SK-N-SH (cell line): Measurements from ENCODE around the gene DDX1. TPM values are rescaled to one million over a fixed set of nuclear protein-coding genes. Genes with fewer than 3 reads are reported as not detected.

Experiments
- CTCF ChIA-PET: fragments of 300-600, 350-600 bp; formaldehyde crosslinking; extraction: SDS; loops from one replicate; lab custom pipeline; 2021; lab: Yijun Ruan, JAX
- POLR2A ChIA-PET: fragments of 350-600 bp; sonication (Branson Sonifier 250); formaldehyde crosslinking; extraction: SDS; loops from one replicate; lab custom pipeline; 2020; ENCODE audit warnings: antibody characterized with exemption, inconsistent platforms; lab: Yijun Ruan, JAX
- DNase-seq: peaks from one replicate; pipeline ENCODE4 v3.0.0; 2012
- H2AFZ ChIP-seq: fragments of 200-600 bp; sonication (generic); 2 replicates; pipeline ENCODE4 v1.8.1; 2016; ENCODE audit warnings: antibody characterized with exemption, mild to moderate bottlenecking, low read depth
- H3F3A ChIP-seq: fragments of 200-600 bp; sonication (generic); replicated peaks from 2 replicates; pipeline ENCODE3; 2016; ENCODE audit warnings: antibody characterized with exemption, mild to moderate bottlenecking; ENCODE audit not compliant: insufficient read depth
- H3K27ac ChIP-seq, 2 experiments: fragments of 200-500 bp in 1 of 2; fragments of 200-600 bp in 1 of 2; sonication (Bioruptor generic) in 1 of 2; sonication (generic), shearing (Covaris generic) in 1 of 2; 2 replicates each; pipeline versions ENCODE4 v1.5.1 to v1.6.1; 2014 to 2016; ENCODE audit warnings: low read depth in 2 of 2, inconsistent platforms in 1 of 2, low read length in 1 of 2, mild to moderate bottlenecking in 1 of 2, mixed read lengths in 1 of 2
- H3K27me3 ChIP-seq: fragments of 200-600 bp; sonication (generic), shearing (Covaris generic); 2 replicates; pipeline ENCODE4 v1.6.1; 2016; ENCODE audit warnings: mixed run types; ENCODE audit not compliant: insufficient read depth
- H3K36me3 ChIP-seq, 2 experiments: fragments of 200-500 bp in 1 of 2; fragments of 200-600 bp in 1 of 2; sonication (Bioruptor generic) in 1 of 2; sonication (generic) in 1 of 2; replicated peaks in 1 of 2; 2 replicates each; pipeline versions ENCODE3 to v1.5.1; 2014 to 2016; ENCODE audit warnings: low read length in 1 of 2, mild to moderate bottlenecking in 1 of 2; ENCODE audit not compliant: insufficient read depth in 2 of 2, control insufficient read depth in 1 of 2
- H3K4me1 ChIP-seq, 2 experiments: fragments of 200-500 bp in 1 of 2; fragments of 200-600 bp in 1 of 2; sonication (Bioruptor generic) in 1 of 2; sonication (generic), shearing (Covaris generic) in 1 of 2; 2 replicates each; pipeline versions ENCODE4 v1.5.1 to v1.6.1; 2014 to 2016; ENCODE audit warnings: low read depth in 1 of 2, low read length in 1 of 2, mixed run types in 1 of 2; ENCODE audit not compliant: insufficient read depth in 2 of 2, control insufficient read depth in 1 of 2
- H3K4me2 ChIP-seq: fragments of 200-600 bp; sonication (generic), shearing (Covaris generic); 2 replicates; pipeline ENCODE4 v1.6.1; 2017; ENCODE audit warnings: mixed run types
- H3K4me3 ChIP-seq, 2 experiments: fragments of 200-500 bp in 1 of 2; fragments of 200-600 bp in 1 of 2; sonication (Bioruptor generic) in 1 of 2; sonication (generic), shearing (Covaris generic) in 1 of 2; 2 replicates each; pipeline versions ENCODE4 v1.5.1 to v1.8.1; 2014 to 2016; ENCODE audit warnings: low read depth in 2 of 2, inconsistent platforms in 1 of 2, low read length in 1 of 2, mild to moderate bottlenecking in 1 of 2, mixed read lengths in 1 of 2, moderate library complexity in 1 of 2
- H3K79me2 ChIP-seq: fragments of 200-600 bp; sonication (generic); 2 replicates; pipeline ENCODE4 v1.8.1; 2017; ENCODE audit warnings: mild to moderate bottlenecking; ENCODE audit not compliant: insufficient read depth
- H3K9ac ChIP-seq: fragments of 200-600 bp; sonication (generic); 2 replicates; pipeline ENCODE4 v1.6.1; 2017; ENCODE audit warnings: mixed run types
- H3K9me2 ChIP-seq: fragments of 200-600 bp; sonication (generic); 2 replicates; pipeline ENCODE4 v1.6.1; 2017; ENCODE audit warnings: mixed run types
- H3K9me3 ChIP-seq: fragments of 200-600 bp; sonication (generic); 2 replicates; pipeline ENCODE4 v1.6.1; 2017; ENCODE audit warnings: mixed run types, mild to moderate bottlenecking, moderate library complexity
- H4K20me1 ChIP-seq: fragments of 200-600 bp; sonication (generic); 2 replicates; pipeline ENCODE4 v1.6.1; 2017; ENCODE audit warnings: mild to moderate bottlenecking, mixed run types; ENCODE audit not compliant: insufficient read depth
- EP300 ChIP-seq, 2 experiments: IDR thresholded peaks; 2 replicates each; pipeline versions ENCODE4 v1.4.0 to v1.6.1; 2012; ENCODE audit warnings: borderline replicate concordance in 1 of 2, low read depth in 1 of 2, low read length in 1 of 2
- GATA2 ChIP-seq: sonication (generic); formaldehyde crosslinking; IDR thresholded peaks from 2 replicates; pipeline ENCODE4 v1.5.0; 2020; ENCODE audit warnings: mild to moderate bottlenecking, missing genetic modification reagents
- MEF2A ChIP-seq: IDR thresholded peaks from 2 replicates; pipeline ENCODE4 v1.4.0; 2012; ENCODE audit warnings: low read depth, borderline replicate concordance
- MXI1 ChIP-seq: IDR thresholded peaks from 2 replicates; pipeline ENCODE4 v1.6.1; 2012; ENCODE audit warnings: mild to moderate bottlenecking, low read depth, low read length, improper control_type of control experiment
- NFIC ChIP-seq: IDR thresholded peaks from 2 replicates; pipeline ENCODE4 v1.4.0; 2012; ENCODE audit warnings: borderline replicate concordance
- RCOR1 ChIP-seq: fragments of 150-350 bp; IDR thresholded peaks from 2 replicates; pipeline ENCODE4 v1.6.1; 2017; ENCODE audit warnings: antibody characterized with exemption, low read length
- RFX5 ChIP-seq: IDR thresholded peaks from 2 replicates; pipeline ENCODE4 v1.6.1; 2012; ENCODE audit warnings: mild to moderate bottlenecking, improper control_type of control experiment, low read length
- RXRA ChIP-seq: IDR thresholded peaks from 2 replicates; pipeline ENCODE4 v1.4.0; 2012; ENCODE audit warnings: low read depth, mild to moderate bottlenecking, borderline replicate concordance
- YY1 ChIP-seq: IDR thresholded peaks from 2 replicates; pipeline ENCODE4 v1.4.0; 2012; ENCODE audit warnings: low read depth, mild to moderate bottlenecking
- WGBS: methylation state at CpG from one replicate; pipeline ENCODE4 v1.1.6; 2017; ENCODE audit warnings: low lambda C conversion rate; 5-methylcytosine and 5-hydroxymethylcytosine counted together
- polyA plus RNA-seq, 3 experiments: library from polyadenylated mRNA; depleted of rRNA; stranded (reverse); fragments of >200 nt; gene quantifications; 2 replicates each; pipeline ENCODE4 v1.2.3, GENCODE V29; 2012
- TF ChIP-seq, protein P1 (sequence below): IDR thresholded peaks from 2 replicates; pipeline ENCODE4 v1.4.0; 2012; ENCODE audit warnings: low read depth
- TF ChIP-seq, protein P2 (sequence below): fragments of 150-350 bp; IDR thresholded peaks from 2 replicates; pipeline ENCODE4 v1.6.1; 2016; ENCODE audit warnings: mild to moderate bottlenecking, low read depth, low read length
- TF ChIP-seq, protein P3 (sequence below): fragments of 150-350 bp; IDR thresholded peaks from 2 replicates; pipeline ENCODE4 v1.6.1; 2017; ENCODE audit warnings: antibody characterized with exemption, low read length, low read depth, borderline replicate concordance
- TF ChIP-seq, protein P4 (sequence below): IDR thresholded peaks from 2 replicates; pipeline ENCODE4 v1.6.1; 2012; ENCODE audit warnings: mild to moderate bottlenecking, low read depth, low read length, moderate library complexity

The DDX1 gene
- polyA plus RNA-seq, 1 of the 3 experiments (the other 2 are of a cell fraction), result 54.5 TPM

DNA sequence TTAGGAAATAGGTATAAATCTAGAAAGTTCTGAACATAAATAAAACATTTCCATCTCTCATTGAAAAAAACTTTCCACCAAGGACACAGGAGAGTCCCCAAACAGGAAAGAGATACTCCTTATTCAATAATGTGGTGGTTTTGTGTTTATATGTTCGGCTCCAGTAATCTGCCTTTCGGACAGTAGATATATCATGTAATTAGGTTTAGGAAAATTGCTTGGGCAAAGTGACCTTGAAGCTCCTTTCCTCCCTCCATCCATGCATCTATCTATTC is 69.6 kb downstream of the DDX1 start (continued):
- no peak for TF ChIP-seq RCOR1
- no peak for TF ChIP-seq RXRA
- TF ChIP-seq EP300 (IDR thresholded peaks at IDR 0.05; ENCODE audit: borderline replicate concordance in 1 of 2, low read depth in 1 of 2, low read length in 1 of 2), result no peak
- TF ChIP-seq, protein P1, sequence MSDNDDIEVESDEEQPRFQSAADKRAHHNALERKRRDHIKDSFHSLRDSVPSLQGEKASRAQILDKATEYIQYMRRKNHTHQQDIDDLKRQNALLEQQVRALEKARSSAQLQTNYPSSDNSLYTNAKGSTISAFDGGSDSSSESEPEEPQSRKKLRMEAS, result no peak
- TF ChIP-seq NFIC, result no peak
- TF ChIP-seq, protein P2, sequence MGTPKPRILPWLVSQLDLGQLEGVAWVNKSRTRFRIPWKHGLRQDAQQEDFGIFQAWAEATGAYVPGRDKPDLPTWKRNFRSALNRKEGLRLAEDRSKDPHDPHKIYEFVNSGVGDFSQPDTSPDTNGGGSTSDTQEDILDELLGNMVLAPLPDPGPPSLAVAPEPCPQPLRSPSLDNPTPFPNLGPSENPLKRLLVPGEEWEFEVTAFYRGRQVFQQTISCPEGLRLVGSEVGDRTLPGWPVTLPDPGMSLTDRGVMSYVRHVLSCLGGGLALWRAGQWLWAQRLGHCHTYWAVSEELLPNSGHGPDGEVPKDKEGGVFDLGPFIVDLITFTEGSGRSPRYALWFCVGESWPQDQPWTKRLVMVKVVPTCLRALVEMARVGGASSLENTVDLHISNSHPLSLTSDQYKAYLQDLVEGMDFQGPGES, result no peak
- TF ChIP-seq, all 33 proteins: peak for 0

DNA sequence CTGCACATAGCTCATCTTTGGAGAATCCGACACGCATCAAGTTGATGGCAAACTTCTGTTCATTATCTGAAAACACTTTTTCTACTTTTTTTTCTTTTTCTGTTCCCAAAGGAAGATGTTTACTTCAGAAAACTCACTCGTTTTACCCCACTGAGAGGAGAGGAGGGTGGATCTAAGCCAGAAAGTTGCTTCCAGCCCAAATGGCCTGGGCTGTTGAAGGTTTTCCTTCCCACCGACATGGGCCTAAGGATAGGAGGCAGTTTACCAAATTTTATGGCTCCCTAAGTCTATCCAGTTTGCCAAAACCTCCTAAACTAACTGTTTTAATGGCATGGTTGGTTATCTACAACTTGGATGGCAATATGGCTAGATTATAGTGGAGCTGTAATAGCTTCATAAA is 70.4 kb downstream of the DDX1 start:
- no peaks in the 10 kb centered on the region for H3K27me3 ChIP-seq
- no peak overlapping the region for H3K4me3 ChIP-seq
- no peaks in the 10 kb centered on the region for H3K79me2 ChIP-seq
- no peak for DNase-seq
- H3K9ac ChIP-seq, result no peak overlapping the region
- no peak overlapping the region for H3K4me2 ChIP-seq
- POLR2A ChIA-PET, result no interaction called here
- no peak overlapping the region for H2AFZ ChIP-seq
- WGBS, result 27% methylated on average over 4 of the region's 4 CpGs
- H3K9me2 ChIP-seq, result no peaks in the 10 kb centered on the region
- no peaks in the 10 kb centered on the region for H4K20me1 ChIP-seq
- H3F3A ChIP-seq, result no peaks in the 10 kb centered on the region
- H3K4me1 ChIP-seq, result no peaks in the 10 kb centered on the region; a peak in 1 of 4 replicates
- TF ChIP-seq MEF2A (no peak), GATA2 (CRISPR knock-in tag) (no peak), YY1 (no peak), RCOR1 (no peak), RXRA (no peak), RFX5 (no peak), MXI1 (no peak)
- TF ChIP-seq, protein P3, sequence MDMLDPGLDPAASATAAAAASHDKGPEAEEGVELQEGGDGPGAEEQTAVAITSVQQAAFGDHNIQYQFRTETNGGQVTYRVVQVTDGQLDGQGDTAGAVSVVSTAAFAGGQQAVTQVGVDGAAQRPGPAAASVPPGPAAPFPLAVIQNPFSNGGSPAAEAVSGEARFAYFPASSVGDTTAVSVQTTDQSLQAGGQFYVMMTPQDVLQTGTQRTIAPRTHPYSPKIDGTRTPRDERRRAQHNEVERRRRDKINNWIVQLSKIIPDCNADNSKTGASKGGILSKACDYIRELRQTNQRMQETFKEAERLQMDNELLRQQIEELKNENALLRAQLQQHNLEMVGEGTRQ, result no peak
- TF ChIP-seq, protein P4, sequence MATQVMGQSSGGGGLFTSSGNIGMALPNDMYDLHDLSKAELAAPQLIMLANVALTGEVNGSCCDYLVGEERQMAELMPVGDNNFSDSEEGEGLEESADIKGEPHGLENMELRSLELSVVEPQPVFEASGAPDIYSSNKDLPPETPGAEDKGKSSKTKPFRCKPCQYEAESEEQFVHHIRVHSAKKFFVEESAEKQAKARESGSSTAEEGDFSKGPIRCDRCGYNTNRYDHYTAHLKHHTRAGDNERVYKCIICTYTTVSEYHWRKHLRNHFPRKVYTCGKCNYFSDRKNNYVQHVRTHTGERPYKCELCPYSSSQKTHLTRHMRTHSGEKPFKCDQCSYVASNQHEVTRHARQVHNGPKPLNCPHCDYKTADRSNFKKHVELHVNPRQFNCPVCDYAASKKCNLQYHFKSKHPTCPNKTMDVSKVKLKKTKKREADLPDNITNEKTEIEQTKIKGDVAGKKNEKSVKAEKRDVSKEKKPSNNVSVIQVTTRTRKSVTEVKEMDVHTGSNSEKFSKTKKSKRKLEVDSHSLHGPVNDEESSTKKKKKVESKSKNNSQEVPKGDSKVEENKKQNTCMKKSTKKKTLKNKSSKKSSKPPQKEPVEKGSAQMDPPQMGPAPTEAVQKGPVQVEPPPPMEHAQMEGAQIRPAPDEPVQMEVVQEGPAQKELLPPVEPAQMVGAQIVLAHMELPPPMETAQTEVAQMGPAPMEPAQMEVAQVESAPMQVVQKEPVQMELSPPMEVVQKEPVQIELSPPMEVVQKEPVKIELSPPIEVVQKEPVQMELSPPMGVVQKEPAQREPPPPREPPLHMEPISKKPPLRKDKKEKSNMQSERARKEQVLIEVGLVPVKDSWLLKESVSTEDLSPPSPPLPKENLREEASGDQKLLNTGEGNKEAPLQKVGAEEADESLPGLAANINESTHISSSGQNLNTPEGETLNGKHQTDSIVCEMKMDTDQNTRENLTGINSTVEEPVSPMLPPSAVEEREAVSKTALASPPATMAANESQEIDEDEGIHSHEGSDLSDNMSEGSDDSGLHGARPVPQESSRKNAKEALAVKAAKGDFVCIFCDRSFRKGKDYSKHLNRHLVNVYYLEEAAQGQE, result no peak
- TF ChIP-seq, all 33 proteins: peak for 0
- H3K27ac ChIP-seq, result no peak overlapping the region
- H3K9me3 ChIP-seq, result no peaks in the 10 kb centered on the region
- H3K36me3 ChIP-seq, result no peaks in the 10 kb centered on the region
- CTCF ChIA-PET, result interaction anchor here (0.7 to 1.9 kb wide), 4 partner anchors 10 to 707 kb away, joined by 3 to 7 read pairs (median 4); no protein-coding TSS in a partner anchor
